ELF-1 (cell line): ENCODE measurements around the gene MYO3B.

Source experiments
- DNase-seq: peaks from one replicate; pipeline ENCODE4 v3.0.0-alpha.2; 2016; ENCODE audit warnings: low read depth, low spot score

MYO3B gene

GRCh38 chr2:170163411-170164065, 14.4 kb upstream of the MYO3B start:
- DNase-seq: no peak

GRCh38 chr2:170165129-170165528, 12.8 kb upstream of the MYO3B start:
- no peak for DNase-seq

- DNase-seq: no peak
Observed at GRCh38 chr2:170166735-170167134, 11.2 kb upstream of the MYO3B start.

GRCh38 chr2:170170281-170171040, 7.5 kb upstream of the MYO3B start:
- DNase-seq: peak; percentile 60

GRCh38 chr2:170176212-170176611, 1.7 kb upstream of the MYO3B start:
- peak; percentile 87 for DNase-seq

- no peak for DNase-seq
Observed at GRCh38 chr2:170180031-170180566, 2.2 kb downstream of the MYO3B start.

DNA sequence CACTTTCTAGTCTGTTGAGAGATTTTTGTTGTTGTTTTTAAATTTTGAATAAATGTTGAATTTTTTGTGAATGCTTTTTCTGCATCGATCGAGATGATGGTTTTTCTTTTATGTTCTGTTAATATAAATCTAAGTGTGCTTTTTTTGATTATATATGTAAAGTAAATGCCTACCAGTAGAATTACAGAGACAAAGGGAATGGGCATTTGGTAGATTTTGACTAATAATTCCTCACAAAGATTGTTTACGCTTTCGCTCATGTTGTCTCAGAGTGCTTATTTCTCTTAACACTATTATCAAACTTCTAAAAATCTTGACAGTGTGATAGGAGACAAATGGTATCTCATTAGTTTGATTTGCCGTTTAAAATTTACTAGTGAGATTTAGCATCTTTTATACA, 3.7 kb downstream of the MYO3B start:
- no peak for DNase-seq

GRCh38 chr2:170185319-170185718, 7.4 kb downstream of the MYO3B start:
- DNase-seq: no peak

DNA sequence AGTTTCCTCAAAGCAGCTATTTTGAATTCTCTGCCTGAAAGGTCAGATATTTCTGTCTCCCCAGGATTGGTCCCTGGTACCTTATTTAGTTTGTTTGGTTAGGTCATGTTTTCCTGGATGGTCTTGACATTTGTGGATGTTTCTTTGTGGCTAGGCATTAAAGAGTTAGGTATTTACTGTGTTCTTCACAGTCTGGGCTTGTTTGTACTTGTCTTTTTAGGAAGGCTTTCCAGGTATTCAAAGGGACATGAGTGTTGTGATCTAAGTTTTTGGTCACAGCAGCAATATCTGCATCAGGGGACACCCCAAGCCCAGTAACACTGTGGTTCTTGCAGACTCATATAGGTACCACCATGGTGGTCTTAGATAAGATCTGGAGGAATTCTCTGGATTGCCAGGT, 11.8 kb downstream of the MYO3B start:
- no peak for DNase-seq

- no peak for DNase-seq
Observed at GRCh38 chr2:170190172-170190571, 12.2 kb downstream of the MYO3B start.

DNA sequence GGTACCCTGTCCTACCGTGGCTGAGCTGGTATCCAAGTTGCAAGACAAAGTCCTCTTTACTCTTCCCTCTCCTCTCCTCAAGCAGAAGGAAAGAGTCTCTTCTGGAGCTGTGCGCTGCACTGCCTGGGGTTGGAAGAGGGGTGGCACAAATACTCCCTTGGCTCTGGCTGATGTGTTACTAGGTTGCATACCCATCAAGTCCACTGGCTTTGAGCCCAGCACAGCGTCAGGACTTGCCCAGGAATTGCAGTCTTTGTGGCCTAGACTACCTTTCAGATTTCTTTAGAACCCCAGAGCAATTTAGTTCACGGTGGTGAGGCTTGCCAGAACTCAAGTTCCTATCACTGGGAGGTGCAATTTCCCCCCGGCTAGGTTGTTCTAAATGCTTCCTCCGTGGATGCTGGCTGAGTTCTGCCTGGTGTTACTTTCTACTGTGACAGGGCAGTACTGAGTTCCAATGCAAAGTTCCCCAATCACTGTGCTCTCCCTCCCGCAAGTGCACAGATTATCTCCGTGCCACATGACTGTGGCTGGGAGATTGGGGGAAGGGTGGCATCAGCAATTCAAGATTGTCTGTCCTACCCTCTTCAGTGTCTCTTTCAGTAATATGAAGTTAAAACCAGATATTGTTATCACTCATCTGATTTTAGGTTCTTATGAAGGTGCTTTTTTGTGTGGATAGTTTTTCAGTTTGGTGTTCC, 13.4 kb downstream of the MYO3B start:
- DNase-seq: no peak

- no peak for DNase-seq
Observed at GRCh38 chr2:170196963-170197362, 19.0 kb downstream of the MYO3B start.

GRCh38 chr2:170201275-170201674, 23.3 kb downstream of the MYO3B start:
- DNase-seq: no peak

GRCh38 chr2:170201734-170202393, 23.9 kb downstream of the MYO3B start:
- DNase-seq: no peak

- no peak for DNase-seq
Observed at GRCh38 chr2:170202437-170202836, 24.5 kb downstream of the MYO3B start.

DNA sequence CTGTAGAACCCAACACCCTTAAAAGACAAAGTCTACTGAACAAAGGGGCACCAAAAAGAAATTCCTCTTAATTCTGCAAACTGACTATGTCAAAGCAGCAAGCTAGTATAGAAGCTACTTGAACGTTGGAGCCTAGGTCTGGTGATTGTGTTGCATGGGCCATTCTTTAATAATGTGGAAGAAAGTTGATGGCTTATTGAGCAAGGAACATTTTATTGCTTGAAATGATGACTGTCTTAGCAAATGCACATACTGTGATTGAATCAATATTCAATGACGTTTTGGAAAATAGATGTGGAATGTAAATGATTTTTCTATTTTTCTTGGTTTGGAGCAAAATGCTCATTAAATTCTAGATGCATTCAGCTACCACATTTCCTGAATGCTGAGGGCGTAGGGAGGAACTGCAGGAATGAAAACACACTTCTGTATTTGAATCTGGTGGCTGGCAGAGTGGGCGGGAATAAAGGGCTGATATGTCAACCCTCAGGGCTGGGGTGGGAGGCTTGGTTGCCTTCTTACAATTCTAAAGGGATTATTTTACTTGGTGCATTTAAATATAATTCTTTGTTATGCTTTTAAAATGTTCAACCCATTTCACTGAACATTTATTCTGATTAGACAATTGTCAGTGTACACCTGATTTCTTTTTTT, 26.5 kb downstream of the MYO3B start:
- DNase-seq: no peak

DNA sequence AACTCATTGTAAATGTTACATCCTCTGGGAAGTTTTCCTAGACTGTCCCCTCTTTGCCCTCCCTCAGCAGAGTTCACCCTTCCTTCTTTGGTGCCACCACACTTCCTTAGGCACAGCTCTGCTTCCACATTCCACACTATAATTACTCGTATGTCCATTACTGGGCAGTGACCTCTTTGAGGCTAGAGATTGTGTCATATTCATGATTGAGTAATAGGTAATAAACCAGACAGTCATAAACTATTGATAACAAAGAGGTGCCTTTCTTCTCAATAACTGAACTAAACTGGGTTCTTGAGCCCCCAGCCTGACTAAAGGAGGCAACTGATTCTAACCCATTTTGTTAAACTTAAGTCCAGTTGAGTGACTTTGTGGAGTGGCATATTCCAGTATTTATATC, 28.3 kb downstream of the MYO3B start:
- no peak for DNase-seq

GRCh38 chr2:170206805-170207407, 29.0 kb downstream of the MYO3B start:
- DNase-seq: no peak

DNA sequence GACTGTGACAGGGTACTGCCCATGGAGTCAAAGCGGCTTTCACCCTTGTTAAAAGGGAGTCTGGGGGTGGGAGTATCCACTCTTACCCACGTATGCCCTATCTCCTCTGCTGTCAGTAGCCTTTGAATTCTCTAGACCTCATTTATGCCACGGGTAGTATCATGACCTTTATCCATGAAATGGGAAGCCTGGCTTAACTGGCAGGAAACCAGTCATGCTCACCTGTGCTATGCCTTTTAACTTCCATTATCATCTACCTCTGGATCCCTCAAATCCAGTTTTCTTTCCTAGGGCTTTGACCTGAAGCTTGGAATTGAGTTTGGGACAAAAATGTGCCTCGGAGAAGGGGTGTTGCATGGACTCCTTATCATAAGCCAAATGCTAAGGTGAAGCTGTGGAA, 30.0 kb downstream of the MYO3B start:
- no peak for DNase-seq

DNA sequence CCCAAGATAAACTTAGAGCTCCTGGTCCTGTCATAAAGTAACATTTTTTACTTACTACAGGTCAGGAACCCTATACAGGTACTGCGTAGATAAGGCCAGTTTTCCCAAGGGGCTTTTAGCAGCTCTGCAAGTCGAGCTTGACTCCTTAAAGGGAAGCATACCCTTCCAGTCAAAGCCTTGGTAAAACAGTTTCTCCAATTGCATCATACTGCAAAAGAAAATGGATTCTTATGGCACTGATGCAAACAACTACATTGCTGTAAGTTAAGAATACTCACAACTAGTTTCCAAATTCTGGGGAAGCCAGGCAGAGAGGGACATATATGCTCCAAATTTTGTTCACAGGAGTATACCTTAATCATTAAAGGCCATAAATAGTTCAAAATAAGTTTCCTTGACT, 31.0 kb downstream of the MYO3B start:
- no peak for DNase-seq
